Measurements from ENCODE around the gene SIGLEC9. TPM values are rescaled to one million over a fixed set of nuclear protein-coding genes. Genes with fewer than 3 reads are reported as not detected.

SIGLEC9 gene
- polyA plus RNA-seq, 3 donors = 1.5 to 1.8 (median 1.5) TPM

- no peak for DNase-seq
Observed at GRCh38 chr19:51096473-51097165, 28.1 kb upstream of the SIGLEC9 start.

GRCh38 chr19:51097166-51097738 is 27.5 kb upstream of the SIGLEC9 start:
- DNase-seq = no peak

- no peak for DNase-seq
Observed at GRCh38 chr19:51097796-51098195, 26.9 kb upstream of the SIGLEC9 start.

- peak; percentile 54 for DNase-seq
Observed at GRCh38 chr19:51098365-51099046, 26.2 kb upstream of the SIGLEC9 start.

GRCh38 chr19:51099047-51099382 is 25.7 kb upstream of the SIGLEC9 start:
- no peak for DNase-seq

- no peak for DNase-seq
Observed at GRCh38 chr19:51100601-51101000, 24.1 kb upstream of the SIGLEC9 start.

GRCh38 chr19:51101171-51101865 is 23.4 kb upstream of the SIGLEC9 start:
- DNase-seq = no peak

GRCh38 chr19:51102991-51103390 is 21.7 kb upstream of the SIGLEC9 start:
- DNase-seq = no peak

GRCh38 chr19:51103926-51104341 is 20.8 kb upstream of the SIGLEC9 start:
- DNase-seq = no peak

- DNase-seq = no peak
Observed at GRCh38 chr19:51107406-51108065, 17.2 kb upstream of the SIGLEC9 start.

GRCh38 chr19:51108066-51108804 is 16.5 kb upstream of the SIGLEC9 start, which contains the start of gene CTU1:
Gene CTU1 (minus strand): TSS chr19:51108409. CDS start chr19:51104569, 3,840 bp downstream.
- peak; percentile 99 for DNase-seq

- DNase-seq = no peak
Observed at GRCh38 chr19:51108805-51109146, 15.9 kb upstream of the SIGLEC9 start.

GRCh38 chr19:51110666-51110971 is 14.1 kb upstream of the SIGLEC9 start:
- no peak for DNase-seq

- DNase-seq = no peak
Observed at GRCh38 chr19:51111606-51112005, 13.1 kb upstream of the SIGLEC9 start.

GRCh38 chr19:51114087-51114729 is 10.5 kb upstream of the SIGLEC9 start:
- DNase-seq = no peak

GRCh38 chr19:51116736-51117286 is 7.9 kb upstream of the SIGLEC9 start:
- no peak for DNase-seq

- no peak for DNase-seq
Observed at GRCh38 chr19:51119101-51119500, 5.6 kb upstream of the SIGLEC9 start.

GRCh38 chr19:51119611-51120010 is 5.1 kb upstream of the SIGLEC9 start:
- no peak for DNase-seq

- no peak for DNase-seq
Observed at GRCh38 chr19:51120160-51120559, 4.5 kb upstream of the SIGLEC9 start.

GRCh38 chr19:51121257-51121656 is 3.4 kb upstream of the SIGLEC9 start:
- no peak for DNase-seq

Data from renal pelvis (tissue), 4 donors.